GM23338 (cell line): ENCODE measurements around the gene GNMT.

Source experiments
- CREB1 ChIP-seq: fragments of 250-450 bp; sonication (Bioruptor Pico); IDR thresholded peaks from 2 replicates; pipeline ENCODE4 v1.5.0; 2020; ENCODE audit warnings: low read depth, mild to moderate bottlenecking, moderate library complexity
- CTCF ChIP-seq, 2 experiments: fragments of 200-600 bp in 1 of 2; sonication (generic) in 1 of 2; conservative IDR thresholded peaks; 2 replicates each; pipeline versions ENCODE4 v1.5.1 to v1.6.1; 2016 to 2017; ENCODE audit warnings: antibody characterized with exemption in 2 of 2, low read depth in 2 of 2, mild to moderate bottlenecking in 2 of 2, moderate library complexity in 1 of 2
- ETS1 ChIP-seq: IDR thresholded peaks from 2 replicates; pipeline ENCODE4 v1.6.1; 2016; ENCODE audit warnings: antibody characterized with exemption
- EZH2 ChIP-seq: fragments of 200-600 bp; sonication (generic); IDR thresholded peaks from one replicate; pipeline ENCODE4 v1.8.0; 2017; ENCODE audit warnings: antibody characterized with exemption, mild to moderate bottlenecking, low read depth; ENCODE audit not compliant: unreplicated experiment
- EZH2phosphoT487 ChIP-seq: fragments of 200-600 bp; sonication (generic); IDR thresholded peaks from one replicate; pipeline ENCODE4 v1.8.1; 2018; ENCODE audit warnings: antibody characterized with exemption; ENCODE audit not compliant: unreplicated experiment
- JUNB ChIP-seq: IDR thresholded peaks from one replicate; pipeline ENCODE4 v1.6.1; 2016; ENCODE audit warnings: antibody characterized with exemption; ENCODE audit not compliant: unreplicated experiment
- NANOG ChIP-seq: IDR thresholded peaks from 2 replicates; pipeline ENCODE4 v1.6.1; 2016; ENCODE audit warnings: antibody characterized with exemption, borderline replicate concordance
- POLR2AphosphoS5 ChIP-seq: IDR thresholded peaks from 2 replicates; pipeline ENCODE4 v1.6.1; 2016; ENCODE audit warnings: antibody characterized with exemption, low read depth
- REST ChIP-seq: IDR thresholded peaks from one replicate; pipeline ENCODE4 v1.6.1; 2018; ENCODE audit warnings: antibody characterized with exemption; ENCODE audit not compliant: unreplicated experiment
- STAT1 ChIP-seq: IDR thresholded peaks from one replicate; pipeline ENCODE4 v1.6.1; 2016; ENCODE audit warnings: antibody characterized with exemption; ENCODE audit not compliant: unreplicated experiment
- ZNF331 ChIP-seq: fragments of 250-450 bp; sonication (Bioruptor Pico); IDR thresholded peaks from 2 replicates; pipeline ENCODE4 v1.5.0; 2020; ENCODE audit warnings: low read depth, mild to moderate bottlenecking, moderate library complexity
- ZNF462 ChIP-seq: fragments of 250-450 bp; sonication (Bioruptor Pico); IDR thresholded peaks from 2 replicates; pipeline ENCODE4 v1.5.0; 2020; ENCODE audit warnings: mild to moderate bottlenecking, moderate library complexity

GRCh38 chr6:42984924-42985475 lies 24.4 kb downstream of the GNMT start:
- TF ChIP-seq EZH2 (no peak), CTCF (conservative IDR thresholded peaks at IDR 0.05; ENCODE audit: low read depth in 2 of 2) (no peak), POLR2AphosphoS5 (no peak), EZH2phosphoT487 (no peak), ETS1 (no peak), REST (no peak), NANOG (no peak), STAT1 (no peak), ZNF331 (CRISPR knock-in tag) (no peak), JUNB (no peak), CREB1 (CRISPR knock-in tag) (no peak), ZNF462 (no peak)
